Astrocyte (in vitro differentiated cells and primary cell): ENCODE data around the gene GORASP2. TPM values are rescaled to one million over a fixed set of nuclear protein-coding genes. Genes with fewer than 3 reads are reported as not detected.

Experiments
- DNase-seq: peaks from one replicate; pipeline ENCODE4 v3.0.0-alpha.2; 2010; ENCODE audit warnings: low read depth
- FAIRE-seq: peaks from 2 replicates; lab custom pipeline; 2011; peaks lifted over from hg19 to GRCh38; lab: Jason Lieb, UNC
- H2AFZ ChIP-seq: 2 replicates; pipeline ENCODE4 v1.6.0; 2012; ENCODE audit warnings: low read depth, low read length, inconsistent platforms
- H3K27ac ChIP-seq: 2 replicates; pipeline ENCODE4 v1.5.1; 2011; ENCODE audit warnings: low read depth, low read length, inconsistent platforms
- H3K27me3 ChIP-seq: 2 replicates; pipeline ENCODE4 v1.6.0; 2011; ENCODE audit warnings: low read length, inconsistent platforms; ENCODE audit not compliant: insufficient read depth
- H3K36me3 ChIP-seq: 2 replicates; pipeline ENCODE4 v1.5.1; 2011; ENCODE audit warnings: low read length, inconsistent platforms; ENCODE audit not compliant: insufficient read depth
- H3K4me1 ChIP-seq: 2 replicates; pipeline ENCODE4 v1.5.1; 2011; ENCODE audit warnings: low read length, inconsistent platforms; ENCODE audit not compliant: insufficient read depth
- H3K4me2 ChIP-seq: 2 replicates; pipeline ENCODE4 v1.6.0; 2012; ENCODE audit warnings: low read length, inconsistent platforms
- H3K4me3 ChIP-seq: 2 replicates; pipeline ENCODE4 v1.5.1; 2011; ENCODE audit warnings: low read depth, mild to moderate bottlenecking, low read length, inconsistent platforms; ENCODE audit not compliant: insufficient read depth
- H3K79me2 ChIP-seq: 2 replicates; pipeline ENCODE4 v1.6.0; 2012; ENCODE audit warnings: mild to moderate bottlenecking, low read length, inconsistent platforms; ENCODE audit not compliant: insufficient read depth
- H3K9ac ChIP-seq: 2 replicates; pipeline ENCODE4 v1.6.0; 2012; ENCODE audit warnings: mild to moderate bottlenecking, low read length, inconsistent platforms
- H3K9me3 ChIP-seq: 2 replicates; pipeline ENCODE4 v1.5.1; 2012; ENCODE audit warnings: low read depth, mild to moderate bottlenecking, low read length, inconsistent platforms; ENCODE audit not compliant: insufficient read depth
- H4K20me1 ChIP-seq: 2 replicates; pipeline ENCODE4 v1.6.0; 2012; ENCODE audit warnings: low read length, inconsistent platforms; ENCODE audit not compliant: insufficient read depth
- H3K27ac Mint-ChIP-seq: one replicate; pipeline ENCODE4 v1.8.0; 2021; ENCODE audit warnings: mild to moderate bottlenecking, mixed read lengths; ENCODE audit not compliant: unreplicated experiment
- H3K27me3 Mint-ChIP-seq: one replicate; pipeline ENCODE4 v1.8.0; 2021; ENCODE audit warnings: low read depth, mixed read lengths; ENCODE audit not compliant: unreplicated experiment
- H3K36me3 Mint-ChIP-seq: one replicate; pipeline ENCODE4 v1.8.0; 2021; ENCODE audit warnings: low read depth, mixed read lengths; ENCODE audit not compliant: unreplicated experiment
- H3K4me1 Mint-ChIP-seq: one replicate; pipeline ENCODE4 v1.8.0; 2021; ENCODE audit warnings: low read depth, mixed read lengths; ENCODE audit not compliant: unreplicated experiment
- H3K4me3 Mint-ChIP-seq: one replicate; pipeline ENCODE4 v1.8.0; 2021; ENCODE audit warnings: mild to moderate bottlenecking, moderate library complexity, mixed read lengths; ENCODE audit not compliant: unreplicated experiment
- H3K9me3 Mint-ChIP-seq: one replicate; pipeline ENCODE4 v1.8.0; 2021; ENCODE audit warnings: mild to moderate bottlenecking, mixed read lengths; ENCODE audit not compliant: unreplicated experiment
- CTCF ChIP-seq: IDR thresholded peaks from 2 replicates; pipeline ENCODE4 v1.5.1; 2011; ENCODE audit warnings: low read depth, mild to moderate bottlenecking, inconsistent platforms, low read length, moderate library complexity; ENCODE audit not compliant: insufficient read depth
- EZH2 ChIP-seq: IDR thresholded peaks from 2 replicates; pipeline ENCODE4 v1.6.1; 2012; ENCODE audit warnings: mild to moderate bottlenecking, low read length, inconsistent platforms; ENCODE audit not compliant: insufficient read depth
- total RNA-seq: library from RNA; stranded (reverse); gene quantifications from 2 replicates; pipeline ENCODE4 v1.2.1, GENCODE V29; 2021

The GORASP2 gene
- total RNA-seq, 1 donor from 2014 or later, result 116 TPM

GRCh38 chr2:170975127-170975942 lies 46.3 kb downstream of the GORASP2 start:
- no peak for FAIRE-seq
- H3K27ac Mint-ChIP-seq, result no peak overlapping the region
- no peak overlapping the region for H3K4me3 Mint-ChIP-seq

GRCh38 chr2:170975943-170976270 lies 46.9 kb downstream of the GORASP2 start:
- H3K36me3 ChIP-seq, result no peaks in the 10 kb centered on the region
- no peaks in the 10 kb centered on the region for H3K9me3 Mint-ChIP-seq
- H2AFZ ChIP-seq, result no peak overlapping the region
- no peak overlapping the region for H3K4me2 ChIP-seq
- no peak overlapping the region for H3K9ac ChIP-seq
- H3K4me1 ChIP-seq, result peaks cover 9% of the 10 kb centered on the region
- no peaks in the 10 kb centered on the region for H3K9me3 ChIP-seq
- no peaks in the 10 kb centered on the region for H4K20me1 ChIP-seq
- no peak overlapping the region for H3K4me3 ChIP-seq
- TF ChIP-seq EZH2 (no peak), CTCF (no peak)
- H3K27ac ChIP-seq, result no peak overlapping the region
- no peaks in the 10 kb centered on the region for H3K79me2 ChIP-seq
- no peak overlapping the region for H3K27ac Mint-ChIP-seq
- DNase-seq (no peak), FAIRE-seq (no peak)
- no peak overlapping the region for H3K4me3 Mint-ChIP-seq
- H3K27me3 Mint-ChIP-seq, result peaks cover 2% of the 10 kb centered on the region
- H3K36me3 Mint-ChIP-seq, result peaks cover 2% of the 10 kb centered on the region
- H3K4me1 Mint-ChIP-seq, result peaks cover 5% of the 10 kb centered on the region
- no peaks in the 10 kb centered on the region for H3K27me3 ChIP-seq

More at GRCh38 chr2:170975127-170975942, 46.3 kb downstream of the GORASP2 start:
- H3K9ac ChIP-seq, result no peak overlapping the region
- no peak overlapping the region for H3K27ac ChIP-seq
- H3K79me2 ChIP-seq, result no peaks in the 10 kb centered on the region
- H3K27me3 Mint-ChIP-seq, result peaks cover 2% of the 10 kb centered on the region
- no peaks in the 10 kb centered on the region for H4K20me1 ChIP-seq
- no peak overlapping the region for H3K4me2 ChIP-seq
- no peak overlapping the region for H3K4me3 ChIP-seq
- peaks cover 2% of the 10 kb centered on the region for H3K36me3 Mint-ChIP-seq
- no peak for TF ChIP-seq CTCF
- no peak for TF ChIP-seq EZH2
- DNase-seq, result no peak
- no peaks in the 10 kb centered on the region for H3K9me3 ChIP-seq
- H3K9me3 Mint-ChIP-seq, result no peaks in the 10 kb centered on the region
- H3K4me1 ChIP-seq, result peaks cover 9% of the 10 kb centered on the region
- H2AFZ ChIP-seq, result no peak overlapping the region
- no peaks in the 10 kb centered on the region for H3K27me3 ChIP-seq
- H3K4me1 Mint-ChIP-seq, result peaks cover 5% of the 10 kb centered on the region
- H3K36me3 ChIP-seq, result no peaks in the 10 kb centered on the region

DNA sequence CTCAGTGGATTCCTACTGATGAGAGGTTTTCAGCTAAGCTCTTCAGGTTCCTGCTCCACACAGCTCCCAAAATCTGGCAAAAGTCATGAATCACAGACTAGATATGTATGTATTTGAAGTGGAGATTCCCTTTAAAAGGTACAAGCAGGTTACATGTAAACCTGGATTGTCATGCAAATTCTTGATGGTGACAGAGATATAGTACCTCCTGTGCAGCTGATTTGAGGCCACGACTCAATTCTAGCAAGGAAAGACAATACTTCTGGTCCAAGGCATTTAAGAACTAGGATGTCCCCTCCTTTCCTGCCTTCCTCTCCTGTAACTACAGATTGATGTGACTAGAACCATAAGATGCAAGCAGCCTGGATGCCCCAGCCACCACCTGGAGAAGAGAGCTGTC lies 55.0 kb downstream of the GORASP2 start:
- H3K9me3 Mint-ChIP-seq, result no peaks in the 10 kb centered on the region
- DNase-seq (no peak), FAIRE-seq (no peak)
- Histone ChIP-seq H3K9ac (no peak overlapping the region), H3K9me3 (no peaks in the 10 kb centered on the region), H3K79me2 (no peaks in the 10 kb centered on the region), H3K4me2 (no peak overlapping the region), H3K4me3 (no peak overlapping the region), H3K27ac (no peak overlapping the region), H4K20me1 (no peaks in the 10 kb centered on the region), H2AFZ (no peak overlapping the region), H3K27me3 (no peaks in the 10 kb centered on the region), H3K4me1 (no peaks in the 10 kb centered on the region), H3K36me3 (no peaks in the 10 kb centered on the region)
- H3K4me3 Mint-ChIP-seq, result no peak overlapping the region
- H3K36me3 Mint-ChIP-seq, result peaks cover 3% of the 10 kb centered on the region
- TF ChIP-seq EZH2 (no peak), CTCF (no peak)
- H3K4me1 Mint-ChIP-seq, result no peaks in the 10 kb centered on the region
- H3K27ac Mint-ChIP-seq, result no peak overlapping the region
- H3K27me3 Mint-ChIP-seq, result peaks cover 2% of the 10 kb centered on the region
